Activated T-cell treated with anti-CD3 and anti-CD28 coated beads, Interleukin-2, amount 50 U/mL, for 4 hours (primary cell): Measurements from ENCODE around the gene MRPS15. TPM values are rescaled to one million over a fixed set of nuclear protein-coding genes. Genes with fewer than 3 reads are reported as not detected.

ENCODE experiments used
- ATAC-seq, 2 donors: fragments of 200-7000 bp; cut with Tn5 transposase; one replicate each; pipeline ENCODE4 v1.10.0; 2021
- DNase-seq: peaks from one replicate; pipeline ENCODE4 v3.0.0-alpha.2; 2020
- H3K27me3 Mint-ChIP-seq: one replicate; pipeline ENCODE4 v1.8.0; 2021; ENCODE audit warnings: low read depth, mixed read lengths
- H3K36me3 Mint-ChIP-seq: one replicate; pipeline ENCODE4 v1.8.0; 2022; ENCODE audit warnings: mixed read lengths; ENCODE audit not compliant: insufficient read depth
- H3K4me1 Mint-ChIP-seq: one replicate; pipeline ENCODE4 v1.8.0; 2021; ENCODE audit warnings: low read depth, mixed read lengths
- H3K4me3 Mint-ChIP-seq: one replicate; pipeline ENCODE4 v1.8.0; 2021; ENCODE audit warnings: mild to moderate bottlenecking, moderate library complexity, mixed read lengths
- H3K9me3 Mint-ChIP-seq: one replicate; pipeline ENCODE4 v1.8.0; 2021; ENCODE audit warnings: mixed read lengths
- total RNA-seq, 3 donors: library from RNA; stranded (reverse); gene quantifications; one replicate each; pipeline ENCODE4 v1.2.1, GENCODE V29; 2021

The MRPS15 gene
- total RNA-seq, 3 donors from 2014 or later: 117 to 133 (median 127) TPM

GRCh38 chr1:36476945-36477344 is 12.8 kb upstream of the MRPS15 start:
- no peak for ATAC-seq
- Mint-ChIP-seq H3K36me3 (no peaks in the 10 kb centered on the region), H3K4me3 (no peak overlapping the region)

GRCh38 chr1:36475910-36476604 is 11.9 kb upstream of the MRPS15 start:
- Mint-ChIP-seq H3K9me3 (no peaks in the 10 kb centered on the region), H3K4me1 (no peaks in the 10 kb centered on the region), H3K27me3 (peaks cover 3% of the 10 kb centered on the region), H3K4me3 (no peak overlapping the region), H3K36me3 (no peaks in the 10 kb centered on the region)
- DNase-seq: no peak
- ATAC-seq: no peak

More at GRCh38 chr1:36476945-36477344, 12.8 kb upstream of the MRPS15 start:
- Mint-ChIP-seq H3K27me3 (peaks cover 3% of the 10 kb centered on the region), H3K9me3 (no peaks in the 10 kb centered on the region), H3K4me1 (peaks cover 3% of the 10 kb centered on the region)
- no peak for DNase-seq

GRCh38 chr1:36475341-36475740 is 11.2 kb upstream of the MRPS15 start:
- Mint-ChIP-seq H3K36me3 (no peaks in the 10 kb centered on the region), H3K27me3 (no peaks in the 10 kb centered on the region), H3K9me3 (no peaks in the 10 kb centered on the region), H3K4me1 (no peaks in the 10 kb centered on the region), H3K4me3 (no peak overlapping the region)
- DNase-seq (no peak), ATAC-seq (no peak)

GRCh38 chr1:36472656-36473055 is 8.5 kb upstream of the MRPS15 start:
- ATAC-seq: no peak
- H3K4me3 Mint-ChIP-seq: no peak overlapping the region

GRCh38 chr1:36471830-36472641 is 7.9 kb upstream of the MRPS15 start:
- H3K4me1 Mint-ChIP-seq: no peaks in the 10 kb centered on the region
- H3K36me3 Mint-ChIP-seq: no peaks in the 10 kb centered on the region
- H3K27me3 Mint-ChIP-seq: no peaks in the 10 kb centered on the region
- no peak overlapping the region for H3K4me3 Mint-ChIP-seq
- no peak for ATAC-seq
- no peak for DNase-seq
- no peaks in the 10 kb centered on the region for H3K9me3 Mint-ChIP-seq

More at GRCh38 chr1:36472656-36473055, 8.5 kb upstream of the MRPS15 start:
- Mint-ChIP-seq H3K36me3 (no peaks in the 10 kb centered on the region), H3K9me3 (no peaks in the 10 kb centered on the region), H3K27me3 (no peaks in the 10 kb centered on the region), H3K4me1 (no peaks in the 10 kb centered on the region)
- DNase-seq: no peak

GRCh38 chr1:36469163-36469562 is 5.0 kb upstream of the MRPS15 start:
- no peaks in the 10 kb centered on the region for H3K36me3 Mint-ChIP-seq
- ATAC-seq: no peak
- H3K4me3 Mint-ChIP-seq: no peak overlapping the region
- H3K9me3 Mint-ChIP-seq: no peaks in the 10 kb centered on the region
- DNase-seq: no peak
- H3K27me3 Mint-ChIP-seq: no peaks in the 10 kb centered on the region
- H3K4me1 Mint-ChIP-seq: peaks cover 8% of the 10 kb centered on the region

GRCh38 chr1:36467700-36468455 is 3.7 kb upstream of the MRPS15 start:
- Mint-ChIP-seq H3K36me3 (no peaks in the 10 kb centered on the region), H3K4me1 (peaks cover 14% of the 10 kb centered on the region), H3K27me3 (no peaks in the 10 kb centered on the region), H3K4me3 (no peak overlapping the region), H3K9me3 (no peaks in the 10 kb centered on the region)
- DNase-seq: no peak
- ATAC-seq: no peak

- Mint-ChIP-seq H3K4me1 (peaks cover 18% of the 10 kb centered on the region), H3K36me3 (no peaks in the 10 kb centered on the region), H3K4me3 (no peak overlapping the region), H3K27me3 (no peaks in the 10 kb centered on the region), H3K9me3 (no peaks in the 10 kb centered on the region)
- DNase-seq (no peak), ATAC-seq (no peak)
Observed at GRCh38 chr1:36467027-36467410, 2.8 kb upstream of the MRPS15 start.

- Mint-ChIP-seq H3K4me1 (peaks cover 18% of the 10 kb centered on the region), H3K36me3 (no peaks in the 10 kb centered on the region), H3K4me3 (no peak overlapping the region), H3K9me3 (no peaks in the 10 kb centered on the region), H3K27me3 (no peaks in the 10 kb centered on the region)
- DNase-seq: no peak
- ATAC-seq: no peak
Observed at GRCh38 chr1:36466370-36467026, 2.3 kb upstream of the MRPS15 start.

- ATAC-seq (no peak), DNase-seq (no peak)
- no peak overlapping the region for H3K4me3 Mint-ChIP-seq
- peaks cover 22% of the 10 kb centered on the region for H3K4me1 Mint-ChIP-seq
- no peaks in the 10 kb centered on the region for H3K9me3 Mint-ChIP-seq
- peaks cover 6% of the 10 kb centered on the region for H3K36me3 Mint-ChIP-seq
- H3K27me3 Mint-ChIP-seq: no peaks in the 10 kb centered on the region
Observed at GRCh38 chr1:36465731-36466369, 1.7 kb upstream of the MRPS15 start.

GRCh38 chr1:36464605-36465393 is 615 bp upstream of the MRPS15 start:
- peak overlapping the region; percentile 100 for H3K4me3 Mint-ChIP-seq
- no peaks in the 10 kb centered on the region for H3K9me3 Mint-ChIP-seq
- no peak for DNase-seq
- ATAC-seq: peak; percentile 49 to 57
- no peaks in the 10 kb centered on the region for H3K27me3 Mint-ChIP-seq
- H3K4me1 Mint-ChIP-seq: peaks cover 22% of the 10 kb centered on the region
- H3K36me3 Mint-ChIP-seq: peaks cover 11% of the 10 kb centered on the region

GRCh38 chr1:36463463-36463802 is 751 bp downstream of the MRPS15 start:
- no peaks in the 10 kb centered on the region for H3K27me3 Mint-ChIP-seq
- no peak for DNase-seq
- H3K36me3 Mint-ChIP-seq: peaks cover 21% of the 10 kb centered on the region
- H3K4me1 Mint-ChIP-seq: peaks cover 35% of the 10 kb centered on the region
- H3K4me3 Mint-ChIP-seq: peak overlapping the region; percentile 100
- ATAC-seq: no peak
- no peaks in the 10 kb centered on the region for H3K9me3 Mint-ChIP-seq

GRCh38 chr1:36458910-36459309 is 5.3 kb downstream of the MRPS15 start:
- Mint-ChIP-seq H3K9me3 (no peaks in the 10 kb centered on the region), H3K36me3 (peaks cover 39% of the 10 kb centered on the region), H3K4me3 (peak overlapping the region; percentile 29), H3K27me3 (no peaks in the 10 kb centered on the region), H3K4me1 (peaks cover 46% of the 10 kb centered on the region)
- ATAC-seq: peak; percentile 88 to 93
- no peak for DNase-seq
